Neural crest cell (in vitro differentiated cells): ENCODE results near the gene GALR1. TPM values are rescaled to one million over a fixed set of nuclear protein-coding genes. Genes with fewer than 3 reads are reported as not detected.

ENCODE experiments used
- DNase-seq: peaks from one replicate; pipeline ENCODE4 v3.0.0; 2021; ENCODE audit warnings: low read depth, mixed read lengths, low spot score
- H3K27ac Mint-ChIP-seq: one replicate; pipeline ENCODE4 v1.8.0; 2021; ENCODE audit warnings: mild to moderate bottlenecking, mixed read lengths; ENCODE audit not compliant: unreplicated experiment
- H3K27me3 Mint-ChIP-seq: 2 replicates; pipeline ENCODE4 v1.8.0; 2021; ENCODE audit warnings: low read depth, mild to moderate bottlenecking, mixed read lengths
- H3K36me3 Mint-ChIP-seq: 2 replicates; pipeline ENCODE4 v1.8.0; 2021; ENCODE audit warnings: low read depth, mild to moderate bottlenecking, mixed read lengths
- H3K4me1 Mint-ChIP-seq: 2 replicates; pipeline ENCODE4 v1.8.0; 2021; ENCODE audit warnings: mixed read lengths
- H3K4me3 Mint-ChIP-seq: one replicate; pipeline ENCODE4 v1.8.0; 2021; ENCODE audit warnings: mild to moderate bottlenecking, mixed read lengths
- H3K9me3 Mint-ChIP-seq: 2 replicates; pipeline ENCODE4 v1.8.0; 2021; ENCODE audit warnings: mixed read lengths
- total RNA-seq: library from RNA; stranded (reverse); gene quantifications from 2 replicates; pipeline ENCODE4 v1.2.1, GENCODE V29; 2021
- TF ChIP-seq, protein P1 (sequence below): fragments of 200-600 bp; sonication (generic); conservative IDR thresholded peaks from 2 replicates; pipeline ENCODE4 v1.5.0; 2021; ENCODE audit warnings: antibody characterized with exemption, mild to moderate bottlenecking

Gene GALR1
- total RNA-seq, 1 donor from 2014 or later: not detected

DNA sequence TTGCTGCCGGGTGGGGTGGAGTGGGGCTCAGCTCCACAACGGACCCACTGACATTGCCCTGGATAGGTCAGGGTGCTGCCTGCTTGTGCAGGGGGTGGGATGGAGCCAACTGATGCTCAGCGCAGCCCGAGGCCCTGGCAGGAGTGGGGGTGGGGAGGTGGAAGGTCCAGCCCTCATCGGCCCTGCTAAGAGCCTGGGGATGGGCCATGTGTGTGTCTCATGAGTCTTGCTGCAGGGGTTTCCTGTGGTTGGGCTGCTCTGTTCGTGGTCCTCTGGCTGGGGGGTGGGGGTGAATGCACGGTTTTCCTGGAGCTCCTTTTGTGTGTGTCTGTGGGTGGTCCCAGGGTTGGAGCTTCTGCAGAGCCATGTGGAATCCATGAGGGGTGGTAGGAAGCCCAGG is 39.4 kb upstream of the GALR1 start:
- Mint-ChIP-seq H3K27me3 (peaks cover 10% of the 10 kb centered on the region), H3K36me3 (no peaks in the 10 kb centered on the region), H3K4me1 (peaks cover 8% of the 10 kb centered on the region), H3K9me3 (no peaks in the 10 kb centered on the region), H3K4me3 (no peak overlapping the region), H3K27ac (no peak overlapping the region)
- TF ChIP-seq, protein P1, sequence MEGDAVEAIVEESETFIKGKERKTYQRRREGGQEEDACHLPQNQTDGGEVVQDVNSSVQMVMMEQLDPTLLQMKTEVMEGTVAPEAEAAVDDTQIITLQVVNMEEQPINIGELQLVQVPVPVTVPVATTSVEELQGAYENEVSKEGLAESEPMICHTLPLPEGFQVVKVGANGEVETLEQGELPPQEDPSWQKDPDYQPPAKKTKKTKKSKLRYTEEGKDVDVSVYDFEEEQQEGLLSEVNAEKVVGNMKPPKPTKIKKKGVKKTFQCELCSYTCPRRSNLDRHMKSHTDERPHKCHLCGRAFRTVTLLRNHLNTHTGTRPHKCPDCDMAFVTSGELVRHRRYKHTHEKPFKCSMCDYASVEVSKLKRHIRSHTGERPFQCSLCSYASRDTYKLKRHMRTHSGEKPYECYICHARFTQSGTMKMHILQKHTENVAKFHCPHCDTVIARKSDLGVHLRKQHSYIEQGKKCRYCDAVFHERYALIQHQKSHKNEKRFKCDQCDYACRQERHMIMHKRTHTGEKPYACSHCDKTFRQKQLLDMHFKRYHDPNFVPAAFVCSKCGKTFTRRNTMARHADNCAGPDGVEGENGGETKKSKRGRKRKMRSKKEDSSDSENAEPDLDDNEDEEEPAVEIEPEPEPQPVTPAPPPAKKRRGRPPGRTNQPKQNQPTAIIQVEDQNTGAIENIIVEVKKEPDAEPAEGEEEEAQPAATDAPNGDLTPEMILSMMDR: no peak
- no peak for DNase-seq

DNA sequence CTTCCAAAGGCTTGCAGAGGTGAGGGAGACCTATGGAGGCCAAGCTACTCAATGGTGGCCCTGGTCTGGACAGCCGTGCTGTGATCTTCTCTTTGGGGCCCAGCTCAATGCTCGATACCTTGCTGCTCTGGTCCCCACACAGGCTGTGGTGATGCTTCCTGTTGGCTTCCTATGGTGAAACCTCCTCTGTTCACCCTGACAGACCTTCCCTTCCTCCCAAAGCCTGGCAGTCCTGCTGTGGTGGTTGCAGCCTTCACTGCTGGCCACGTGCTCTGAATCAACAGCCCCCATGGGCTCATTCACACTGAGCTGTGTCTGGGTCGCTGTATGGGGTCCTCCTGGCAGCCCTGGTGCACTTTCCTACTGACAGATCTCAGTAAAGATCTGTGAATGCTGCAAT is 31.0 kb upstream of the GALR1 start:
- TF ChIP-seq, protein P1: no peak
- no peaks in the 10 kb centered on the region for H3K36me3 Mint-ChIP-seq
- H3K27ac Mint-ChIP-seq: peak overlapping the region; percentile 50
- DNase-seq: no peak
- no peaks in the 10 kb centered on the region for H3K9me3 Mint-ChIP-seq
- H3K27me3 Mint-ChIP-seq: peaks cover 26% of the 10 kb centered on the region
- H3K4me3 Mint-ChIP-seq: no peak overlapping the region
- no peaks in the 10 kb centered on the region for H3K4me1 Mint-ChIP-seq

DNA sequence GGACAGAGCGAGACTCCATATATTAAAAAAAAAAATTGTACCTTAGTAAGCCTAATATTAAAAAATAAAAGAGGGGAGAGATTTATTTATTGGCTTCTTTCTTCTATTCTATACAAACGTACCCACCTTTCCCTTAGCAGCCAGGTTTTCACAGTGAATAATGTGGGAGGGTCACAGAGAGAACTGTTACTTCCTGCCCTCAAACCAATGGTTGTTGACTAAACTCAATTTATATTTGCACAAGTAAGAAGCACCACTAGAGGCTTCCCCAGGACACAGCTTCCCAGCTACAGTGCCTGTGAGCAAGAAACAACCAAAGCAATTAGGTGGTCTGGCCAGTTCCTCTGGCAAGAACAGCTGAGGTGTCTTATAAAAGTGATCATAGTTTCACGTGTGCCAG is 28.9 kb upstream of the GALR1 start:
- Mint-ChIP-seq H3K4me1 (no peaks in the 10 kb centered on the region), H3K27me3 (peaks cover 28% of the 10 kb centered on the region), H3K27ac (no peak overlapping the region), H3K4me3 (no peak overlapping the region), H3K36me3 (no peaks in the 10 kb centered on the region), H3K9me3 (peaks cover 3% of the 10 kb centered on the region)
- DNase-seq: no peak
- TF ChIP-seq, protein P1: no peak

DNA sequence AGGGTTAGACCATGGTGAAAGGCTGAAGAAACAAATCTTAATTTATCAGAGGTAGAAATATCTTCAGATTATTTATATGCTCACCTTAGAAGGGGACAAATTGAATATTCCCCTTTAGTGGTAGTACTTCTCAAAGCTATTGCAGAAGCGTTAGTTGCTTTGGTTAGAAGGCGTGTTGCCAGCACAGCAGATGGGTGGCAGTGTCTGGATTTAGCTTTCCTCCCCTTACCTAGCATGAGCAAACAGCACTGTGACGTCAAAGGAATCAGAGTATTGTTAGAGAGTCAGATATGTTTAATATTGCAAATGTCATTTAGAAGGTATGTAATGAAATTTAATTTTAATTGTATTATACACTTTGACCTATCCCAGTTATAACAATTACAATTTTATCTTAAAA is 27.2 kb upstream of the GALR1 start:
- no peaks in the 10 kb centered on the region for H3K4me1 Mint-ChIP-seq
- H3K4me3 Mint-ChIP-seq: no peak overlapping the region
- peaks cover 32% of the 10 kb centered on the region for H3K27me3 Mint-ChIP-seq
- H3K9me3 Mint-ChIP-seq: peaks cover 3% of the 10 kb centered on the region
- TF ChIP-seq, protein P1: no peak
- H3K36me3 Mint-ChIP-seq: no peaks in the 10 kb centered on the region
- no peak overlapping the region for H3K27ac Mint-ChIP-seq
- DNase-seq: no peak

DNA sequence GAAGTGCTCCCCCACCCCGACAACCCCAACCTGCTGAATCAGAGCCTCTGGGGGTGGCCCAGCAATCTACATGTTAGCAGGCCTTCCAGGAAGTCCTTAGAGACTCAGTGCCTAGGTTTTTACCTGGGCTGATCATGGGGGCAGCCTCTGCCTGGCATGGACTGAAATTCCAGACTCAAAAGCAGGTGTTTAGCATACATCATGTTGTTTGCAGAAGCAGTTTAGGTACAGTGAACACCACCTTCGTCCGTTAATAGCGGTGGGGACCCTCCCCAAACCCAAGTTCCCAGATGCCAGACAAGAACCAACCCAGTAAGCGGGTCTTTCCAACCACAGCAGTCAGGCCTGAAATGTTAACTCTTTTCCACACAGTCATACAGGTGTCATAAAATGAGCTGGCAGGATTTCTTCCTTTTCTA is 26.4 kb upstream of the GALR1 start:
- Mint-ChIP-seq H3K27ac (no peak overlapping the region), H3K27me3 (peaks cover 39% of the 10 kb centered on the region), H3K36me3 (no peaks in the 10 kb centered on the region), H3K4me3 (no peak overlapping the region), H3K9me3 (peaks cover 3% of the 10 kb centered on the region), H3K4me1 (no peaks in the 10 kb centered on the region)
- TF ChIP-seq, protein P1: no peak
- DNase-seq: no peak

DNA sequence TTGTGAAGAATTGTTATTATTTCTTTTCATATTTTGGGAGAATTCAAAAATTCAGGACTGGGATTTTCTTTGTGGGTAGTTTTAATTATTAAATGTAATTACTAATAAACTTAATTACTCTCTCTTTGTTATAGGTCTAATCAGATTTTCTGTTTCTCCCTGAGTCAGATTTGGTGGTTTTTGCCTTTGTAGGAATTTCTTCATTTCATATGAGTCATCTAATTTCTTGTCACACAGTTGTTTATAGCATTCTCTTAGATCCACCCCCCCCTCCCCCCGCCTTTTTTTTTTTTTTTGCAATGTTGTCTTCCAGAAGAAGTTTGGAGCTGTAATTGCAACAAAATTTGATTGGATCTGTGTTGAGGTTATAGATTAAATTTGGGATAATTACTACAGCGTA is 26.0 kb upstream of the GALR1 start:
- TF ChIP-seq, protein P1: no peak

More for the DNA sequence above, 26.0 kb upstream of the GALR1 start:
- no peak overlapping the region for H3K27ac Mint-ChIP-seq
- peaks cover 43% of the 10 kb centered on the region for H3K27me3 Mint-ChIP-seq
- DNase-seq: no peak
- no peak overlapping the region for H3K4me3 Mint-ChIP-seq
- H3K4me1 Mint-ChIP-seq: no peaks in the 10 kb centered on the region
- H3K36me3 Mint-ChIP-seq: no peaks in the 10 kb centered on the region
- peaks cover 3% of the 10 kb centered on the region for H3K9me3 Mint-ChIP-seq
